ENCODE results near the gene UBE2U.

GRCh38 chr1:64215576-64215975 lies 12.2 kb downstream of the UBE2U start:
- TF ChIP-seq GATA2 (IDR thresholded peaks at IDR 0.05; ENCODE audit: low read depth, low read length), result no peak
- TF ChIP-seq GATA3 (IDR thresholded peaks at IDR 0.05; ENCODE audit: low read depth, low read length), result no peak
